Left forelimb (tissue), 1 donor: Measurements from ENCODE around the gene MYOCOS.
"Not testable (repeated sequence)": the region's sequence is repeated elsewhere in the genome, so short reads cannot be mapped to it uniquely, and the experiment has no call there.

Experiments used
- DNase-seq: peaks from one replicate; pipeline ENCODE4 v3.0.0-alpha.2; 2018; ENCODE audit warnings: low spot score

Gene MYOCOS

GRCh38 chr1:171625225-171625624, 3.2 kb downstream of the MYOCOS start:
- DNase-seq, result no peak

GRCh38 chr1:171627020-171627419, 5.0 kb downstream of the MYOCOS start:
- DNase-seq, result no peak

GRCh38 chr1:171628225-171628624, 6.2 kb downstream of the MYOCOS start:
- DNase-seq, result no peak

GRCh38 chr1:171635661-171636060, 13.6 kb downstream of the MYOCOS start:
- DNase-seq, result no peak

GRCh38 chr1:171636141-171636540, 14.1 kb downstream of the MYOCOS start:
- no peak for DNase-seq

GRCh38 chr1:171637928-171638576, 16.0 kb downstream of the MYOCOS start:
- DNase-seq, result no peak

- no peak for DNase-seq
These were observed 18.2 kb downstream of the MYOCOS start for GRCh38 chr1:171640225-171640624.

GRCh38 chr1:171641076-171641864, 19.2 kb downstream of the MYOCOS start:
- DNase-seq, result no peak

- DNase-seq, result no peak
These were observed 20.2 kb downstream of the MYOCOS start for GRCh38 chr1:171642197-171642596.

GRCh38 chr1:171643156-171643555, 21.1 kb downstream of the MYOCOS start:
- no peak for DNase-seq

GRCh38 chr1:171644805-171645483, 22.9 kb downstream of the MYOCOS start:
- peak; percentile 77 for DNase-seq

GRCh38 chr1:171645553-171646248, 23.7 kb downstream of the MYOCOS start:
- DNase-seq, result peak; percentile 71

GRCh38 chr1:171646249-171646560, 24.2 kb downstream of the MYOCOS start:
- no peak for DNase-seq

GRCh38 chr1:171652234-171652822, 30.3 kb downstream of the MYOCOS start, which contains the start of gene MYOC:
TSS of gene MYOC (minus strand) at chr1:171652688. CDS start at chr1:171652611, 77 bp downstream.
- no peak for DNase-seq

- DNase-seq, result no peak
These were observed 31.8 kb downstream of the MYOCOS start for GRCh38 chr1:171653796-171654195.

- DNase-seq, result no peak
These were observed 32.3 kb downstream of the MYOCOS start for GRCh38 chr1:171654201-171654941.

- DNase-seq, result peak; percentile 87
These were observed 33.1 kb downstream of the MYOCOS start for GRCh38 chr1:171654942-171655745.

GRCh38 chr1:171655746-171656116, 33.7 kb downstream of the MYOCOS start:
- no peak for DNase-seq

GRCh38 chr1:171656206-171656605, 34.2 kb downstream of the MYOCOS start:
- DNase-seq, result not testable (repeated sequence)

- no peak for DNase-seq
These were observed 39.1 kb downstream of the MYOCOS start for GRCh38 chr1:171661076-171661650.
